WTC11 (cell line): Measurements from ENCODE around the gene COX8C. TPM values are rescaled to one million over a fixed set of nuclear protein-coding genes. Genes with fewer than 3 reads are reported as not detected.

Source experiments
- ATAC-seq: fragments of 200-7000 bp; cut with Tn5 transposase; 2 replicates; pipeline ENCODE4 v1.10.0; 2021; ENCODE audit warnings: mild to moderate bottlenecking, moderate library complexity
- CTCF ChIA-PET: fragments of 300-600 bp; sonication (Branson Sonifier 250); formaldehyde crosslinking; loops from one replicate; lab custom pipeline; 2021; ENCODE audit warnings: antibody characterized with exemption; lab: Charles Lee
- POLR2A ChIA-PET: fragments of 350-600 bp; sonication (Branson Sonifier 250); formaldehyde crosslinking; loops from one replicate; lab custom pipeline; 2021; ENCODE audit warnings: antibody characterized with exemption; lab: Charles Lee
- DNase-seq: peaks from one replicate; pipeline ENCODE4 v3.0.0; 2021; ENCODE audit warnings: low spot score
- H3K27ac Mint-ChIP-seq: 2 replicates; pipeline ENCODE4 v1.8.0; 2021; ENCODE audit warnings: mixed read lengths
- H3K27me3 Mint-ChIP-seq: 2 replicates; pipeline ENCODE4 v1.8.0; 2021; ENCODE audit warnings: low read depth, mild to moderate bottlenecking, moderate library complexity, mixed read lengths
- H3K36me3 Mint-ChIP-seq: 2 replicates; pipeline ENCODE4 v1.8.0; 2021; ENCODE audit warnings: mixed read lengths
- H3K4me1 Mint-ChIP-seq: 2 replicates; pipeline ENCODE4 v1.8.0; 2022; ENCODE audit warnings: mixed read lengths
- H3K4me3 Mint-ChIP-seq: 2 replicates; pipeline ENCODE4 v1.8.0; 2021; ENCODE audit warnings: mild to moderate bottlenecking, moderate library complexity, mixed read lengths
- H3K9me3 Mint-ChIP-seq: 2 replicates; pipeline ENCODE4 v1.8.0; 2021; ENCODE audit warnings: mixed read lengths
- ATF1 ChIP-seq: sonication (generic); formaldehyde crosslinking; IDR thresholded peaks from 2 replicates; pipeline ENCODE4 v1.8.1; 2023; ENCODE audit warnings: mild to moderate bottlenecking, moderate library complexity, missing genetic modification reagents
- CREB1 ChIP-seq: sonication (generic); formaldehyde crosslinking; IDR thresholded peaks from 2 replicates; pipeline ENCODE4 v1.8.0; 2023; ENCODE audit warnings: mild to moderate bottlenecking, missing genetic modification reagents
- ELF4 ChIP-seq: sonication (generic); formaldehyde crosslinking; IDR thresholded peaks from 2 replicates; pipeline ENCODE4 v1.8.1; 2022; ENCODE audit warnings: low read depth, mild to moderate bottlenecking, moderate library complexity, missing genetic modification reagents
- FOXK1 ChIP-seq: sonication (generic); formaldehyde crosslinking; IDR thresholded peaks from 2 replicates; pipeline ENCODE4 v1.8.0; 2022; ENCODE audit warnings: mild to moderate bottlenecking, moderate library complexity, missing genetic modification reagents
- GRHL2 ChIP-seq: fragments of 250-450 bp; sonication (Bioruptor Pico); IDR thresholded peaks from 2 replicates; pipeline ENCODE4 v1.8.0; 2022; ENCODE audit warnings: mild to moderate bottlenecking, moderate library complexity; ENCODE audit not compliant: insufficient replicate concordance, severe bottlenecking
- ZNF317 ChIP-seq: sonication (generic); formaldehyde crosslinking; IDR thresholded peaks from 2 replicates; pipeline ENCODE4 v1.8.1; 2023; ENCODE audit warnings: low read depth, mild to moderate bottlenecking, moderate library complexity, missing genetic modification reagents, borderline replicate concordance
- ZNF423 ChIP-seq: fragments of 250-450 bp; sonication (Bioruptor Pico); IDR thresholded peaks from 2 replicates; pipeline ENCODE4 v2.1.2; 2022; ENCODE audit warnings: mild to moderate bottlenecking, moderate library complexity
- total RNA-seq: library from RNA; stranded (reverse); gene quantifications from 3 replicates; pipeline ENCODE4 v1.2.3, GENCODE V29; 2021
- TF ChIP-seq, protein P1 (sequence below): fragments of 250-450 bp; sonication (Bioruptor Pico); IDR thresholded peaks from 2 replicates; pipeline ENCODE4 v1.9.0; 2021; ENCODE audit warnings: mild to moderate bottlenecking, borderline replicate concordance
- TF ChIP-seq, protein P2 (sequence below): sonication (generic); formaldehyde crosslinking; IDR thresholded peaks from 2 replicates; pipeline ENCODE4 v1.8.1; 2022; ENCODE audit warnings: mild to moderate bottlenecking, moderate library complexity, missing genetic modification reagents
- TF ChIP-seq, protein P3 (sequence below): sonication (generic); formaldehyde crosslinking; IDR thresholded peaks from 2 replicates; pipeline ENCODE4 v1.8.0; 2022; ENCODE audit warnings: mild to moderate bottlenecking, missing genetic modification reagents
- TF ChIP-seq, protein P4 (sequence below): sonication (generic); formaldehyde crosslinking; IDR thresholded peaks from 2 replicates; pipeline ENCODE4 v1.8.0; 2022; ENCODE audit warnings: missing genetic modification reagents
- TF ChIP-seq, protein P5 (sequence below): sonication (generic); formaldehyde crosslinking; IDR thresholded peaks from 2 replicates; pipeline ENCODE4 v1.8.0; 2023; ENCODE audit warnings: mild to moderate bottlenecking, missing genetic modification reagents
- TF ChIP-seq, protein P6 (sequence below): sonication (generic); formaldehyde crosslinking; IDR thresholded peaks from 2 replicates; pipeline ENCODE4 v1.8.1; 2023; ENCODE audit warnings: mild to moderate bottlenecking, missing genetic modification reagents
- TF ChIP-seq, protein P7 (sequence below): sonication (generic); formaldehyde crosslinking; IDR thresholded peaks from 2 replicates; pipeline ENCODE4 v1.8.0; 2022; ENCODE audit warnings: mild to moderate bottlenecking, missing genetic modification reagents
- TF ChIP-seq, protein P8 (sequence below): fragments of 250-450 bp; sonication (Bioruptor Pico); IDR thresholded peaks from 2 replicates; pipeline ENCODE4 v1.9.0; 2021; ENCODE audit warnings: mild to moderate bottlenecking

Gene COX8C
- total RNA-seq, 1 experiment from 2014 or later, result not detected

DNA sequence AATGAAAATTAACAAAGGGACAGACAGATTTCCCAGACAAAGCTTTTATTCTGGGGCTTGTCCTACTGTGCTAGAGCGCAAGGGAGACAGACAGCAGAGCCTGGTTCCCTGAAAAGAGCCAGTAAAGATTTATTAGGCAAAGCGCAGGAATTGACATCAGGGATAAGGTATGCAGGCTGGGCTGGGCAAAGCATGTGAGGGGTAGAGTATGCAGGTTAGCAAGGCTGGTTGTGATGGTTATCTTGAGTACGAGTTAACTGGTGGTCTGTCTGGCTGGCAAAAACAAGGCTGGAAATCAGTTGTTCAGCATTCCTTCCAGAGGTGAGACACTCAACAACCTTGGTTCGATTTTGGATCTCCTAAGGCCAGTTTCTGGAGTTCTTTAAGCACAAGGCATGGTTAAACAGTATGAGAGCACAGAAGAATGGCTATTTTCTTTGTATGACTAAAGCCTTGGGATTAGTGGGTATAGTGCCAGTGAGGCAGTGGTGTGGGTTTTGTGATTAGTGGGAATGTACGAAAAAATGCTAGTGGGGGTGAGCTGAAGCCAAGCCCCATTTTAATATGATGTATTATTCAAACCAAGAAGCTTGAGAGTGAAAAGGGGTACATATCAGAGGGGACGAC lies 45.0 kb upstream of the COX8C start (continued):
- TF ChIP-seq, protein P1, sequence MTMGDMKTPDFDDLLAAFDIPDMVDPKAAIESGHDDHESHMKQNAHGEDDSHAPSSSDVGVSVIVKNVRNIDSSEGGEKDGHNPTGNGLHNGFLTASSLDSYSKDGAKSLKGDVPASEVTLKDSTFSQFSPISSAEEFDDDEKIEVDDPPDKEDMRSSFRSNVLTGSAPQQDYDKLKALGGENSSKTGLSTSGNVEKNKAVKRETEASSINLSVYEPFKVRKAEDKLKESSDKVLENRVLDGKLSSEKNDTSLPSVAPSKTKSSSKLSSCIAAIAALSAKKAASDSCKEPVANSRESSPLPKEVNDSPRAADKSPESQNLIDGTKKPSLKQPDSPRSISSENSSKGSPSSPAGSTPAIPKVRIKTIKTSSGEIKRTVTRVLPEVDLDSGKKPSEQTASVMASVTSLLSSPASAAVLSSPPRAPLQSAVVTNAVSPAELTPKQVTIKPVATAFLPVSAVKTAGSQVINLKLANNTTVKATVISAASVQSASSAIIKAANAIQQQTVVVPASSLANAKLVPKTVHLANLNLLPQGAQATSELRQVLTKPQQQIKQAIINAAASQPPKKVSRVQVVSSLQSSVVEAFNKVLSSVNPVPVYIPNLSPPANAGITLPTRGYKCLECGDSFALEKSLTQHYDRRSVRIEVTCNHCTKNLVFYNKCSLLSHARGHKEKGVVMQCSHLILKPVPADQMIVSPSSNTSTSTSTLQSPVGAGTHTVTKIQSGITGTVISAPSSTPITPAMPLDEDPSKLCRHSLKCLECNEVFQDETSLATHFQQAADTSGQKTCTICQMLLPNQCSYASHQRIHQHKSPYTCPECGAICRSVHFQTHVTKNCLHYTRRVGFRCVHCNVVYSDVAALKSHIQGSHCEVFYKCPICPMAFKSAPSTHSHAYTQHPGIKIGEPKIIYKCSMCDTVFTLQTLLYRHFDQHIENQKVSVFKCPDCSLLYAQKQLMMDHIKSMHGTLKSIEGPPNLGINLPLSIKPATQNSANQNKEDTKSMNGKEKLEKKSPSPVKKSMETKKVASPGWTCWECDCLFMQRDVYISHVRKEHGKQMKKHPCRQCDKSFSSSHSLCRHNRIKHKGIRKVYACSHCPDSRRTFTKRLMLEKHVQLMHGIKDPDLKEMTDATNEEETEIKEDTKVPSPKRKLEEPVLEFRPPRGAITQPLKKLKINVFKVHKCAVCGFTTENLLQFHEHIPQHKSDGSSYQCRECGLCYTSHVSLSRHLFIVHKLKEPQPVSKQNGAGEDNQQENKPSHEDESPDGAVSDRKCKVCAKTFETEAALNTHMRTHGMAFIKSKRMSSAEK, result no peak
- TF ChIP-seq ELF4 (CRISPR knock-in tag) (no peak), ZNF423 (no peak)
- TF ChIP-seq, protein P2, sequence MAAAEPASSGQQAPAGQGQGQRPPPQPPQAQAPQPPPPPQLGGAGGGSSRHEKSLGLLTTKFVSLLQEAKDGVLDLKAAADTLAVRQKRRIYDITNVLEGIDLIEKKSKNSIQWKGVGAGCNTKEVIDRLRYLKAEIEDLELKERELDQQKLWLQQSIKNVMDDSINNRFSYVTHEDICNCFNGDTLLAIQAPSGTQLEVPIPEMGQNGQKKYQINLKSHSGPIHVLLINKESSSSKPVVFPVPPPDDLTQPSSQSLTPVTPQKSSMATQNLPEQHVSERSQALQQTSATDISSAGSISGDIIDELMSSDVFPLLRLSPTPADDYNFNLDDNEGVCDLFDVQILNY (CRISPR knock-in tag), result no peak

DNA sequence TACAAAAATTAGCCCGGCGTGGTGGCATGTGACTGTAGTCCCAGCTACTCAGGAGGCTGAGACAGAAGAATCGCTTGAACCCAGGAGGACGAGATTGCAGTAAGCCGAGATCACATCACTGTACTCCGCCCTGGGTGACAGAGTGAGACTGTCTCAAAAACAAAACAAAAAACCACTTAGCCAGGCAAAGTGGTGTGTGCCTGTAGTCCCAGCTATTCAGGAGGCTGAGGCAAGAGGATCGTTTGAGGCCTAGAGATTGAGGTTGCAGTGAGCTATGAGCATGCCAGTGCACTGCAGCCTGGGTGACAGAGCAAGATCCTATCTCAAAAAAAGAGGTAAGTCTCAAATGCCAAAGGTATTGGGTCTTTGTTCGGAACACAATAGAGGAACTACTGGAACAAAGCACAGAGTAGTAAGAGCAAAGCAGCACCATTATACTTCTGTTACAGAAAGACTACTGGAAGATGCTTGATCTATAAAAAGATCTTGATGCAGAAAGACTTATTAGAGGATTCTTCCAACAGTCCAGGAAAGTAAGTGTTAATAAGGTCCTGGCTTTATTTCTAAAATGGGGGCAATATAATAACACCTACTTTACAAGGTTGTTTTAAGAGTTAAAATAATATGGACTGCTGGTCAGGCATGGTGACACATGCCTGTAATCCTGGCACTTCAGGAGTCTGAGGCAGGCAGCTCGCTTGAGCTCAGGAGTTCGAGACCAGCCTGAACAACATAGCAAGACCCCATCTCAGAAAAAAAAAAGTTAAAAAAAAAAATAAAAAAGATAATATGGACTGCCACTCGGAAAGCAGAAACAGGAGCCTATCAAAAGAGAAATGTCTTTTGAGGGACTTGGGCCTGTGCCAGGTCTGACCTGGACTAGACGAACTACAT lies 44.0 kb upstream of the COX8C start:
- no peaks in the 10 kb centered on the region for H3K9me3 Mint-ChIP-seq
- DNase-seq (no peak), ATAC-seq (no peak)
- peak overlapping the region; percentile 59; the same call in 1 of the 2 replicates for H3K27ac Mint-ChIP-seq
- CTCF ChIA-PET, result interaction anchor here (0.8 kb wide), 1 partner anchor 34 kb away, joined by 3 read pairs; no protein-coding TSS in a partner anchor
- POLR2A ChIA-PET, result no interaction called here
- H3K36me3 Mint-ChIP-seq, result no peaks in the 10 kb centered on the region
- H3K27me3 Mint-ChIP-seq, result no peaks in the 10 kb centered on the region
- no peak overlapping the region for H3K4me3 Mint-ChIP-seq
- TF ChIP-seq GRHL2 (CRISPR knock-in tag) (no peak), ATF1 (CRISPR knock-in tag) (no peak), FOXK1 (CRISPR knock-in tag) (no peak), CREB1 (CRISPR knock-in tag) (no peak), ZNF317 (no peak)
- TF ChIP-seq, protein P3, sequence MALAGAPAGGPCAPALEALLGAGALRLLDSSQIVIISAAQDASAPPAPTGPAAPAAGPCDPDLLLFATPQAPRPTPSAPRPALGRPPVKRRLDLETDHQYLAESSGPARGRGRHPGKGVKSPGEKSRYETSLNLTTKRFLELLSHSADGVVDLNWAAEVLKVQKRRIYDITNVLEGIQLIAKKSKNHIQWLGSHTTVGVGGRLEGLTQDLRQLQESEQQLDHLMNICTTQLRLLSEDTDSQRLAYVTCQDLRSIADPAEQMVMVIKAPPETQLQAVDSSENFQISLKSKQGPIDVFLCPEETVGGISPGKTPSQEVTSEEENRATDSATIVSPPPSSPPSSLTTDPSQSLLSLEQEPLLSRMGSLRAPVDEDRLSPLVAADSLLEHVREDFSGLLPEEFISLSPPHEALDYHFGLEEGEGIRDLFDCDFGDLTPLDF, result no peak
- TF ChIP-seq, protein P4, sequence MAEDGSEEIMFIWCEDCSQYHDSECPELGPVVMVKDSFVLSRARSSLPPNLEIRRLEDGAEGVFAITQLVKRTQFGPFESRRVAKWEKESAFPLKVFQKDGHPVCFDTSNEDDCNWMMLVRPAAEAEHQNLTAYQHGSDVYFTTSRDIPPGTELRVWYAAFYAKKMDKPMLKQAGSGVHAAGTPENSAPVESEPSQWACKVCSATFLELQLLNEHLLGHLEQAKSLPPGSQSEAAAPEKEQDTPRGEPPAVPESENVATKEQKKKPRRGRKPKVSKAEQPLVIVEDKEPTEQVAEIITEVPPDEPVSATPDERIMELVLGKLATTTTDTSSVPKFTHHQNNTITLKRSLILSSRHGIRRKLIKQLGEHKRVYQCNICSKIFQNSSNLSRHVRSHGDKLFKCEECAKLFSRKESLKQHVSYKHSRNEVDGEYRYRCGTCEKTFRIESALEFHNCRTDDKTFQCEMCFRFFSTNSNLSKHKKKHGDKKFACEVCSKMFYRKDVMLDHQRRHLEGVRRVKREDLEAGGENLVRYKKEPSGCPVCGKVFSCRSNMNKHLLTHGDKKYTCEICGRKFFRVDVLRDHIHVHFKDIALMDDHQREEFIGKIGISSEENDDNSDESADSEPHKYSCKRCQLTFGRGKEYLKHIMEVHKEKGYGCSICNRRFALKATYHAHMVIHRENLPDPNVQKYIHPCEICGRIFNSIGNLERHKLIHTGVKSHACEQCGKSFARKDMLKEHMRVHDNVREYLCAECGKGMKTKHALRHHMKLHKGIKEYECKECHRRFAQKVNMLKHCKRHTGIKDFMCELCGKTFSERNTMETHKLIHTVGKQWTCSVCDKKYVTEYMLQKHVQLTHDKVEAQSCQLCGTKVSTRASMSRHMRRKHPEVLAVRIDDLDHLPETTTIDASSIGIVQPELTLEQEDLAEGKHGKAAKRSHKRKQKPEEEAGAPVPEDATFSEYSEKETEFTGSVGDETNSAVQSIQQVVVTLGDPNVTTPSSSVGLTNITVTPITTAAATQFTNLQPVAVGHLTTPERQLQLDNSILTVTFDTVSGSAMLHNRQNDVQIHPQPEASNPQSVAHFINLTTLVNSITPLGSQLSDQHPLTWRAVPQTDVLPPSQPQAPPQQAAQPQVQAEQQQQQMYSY (CRISPR knock-in tag), result no peak
- TF ChIP-seq, protein P5, sequence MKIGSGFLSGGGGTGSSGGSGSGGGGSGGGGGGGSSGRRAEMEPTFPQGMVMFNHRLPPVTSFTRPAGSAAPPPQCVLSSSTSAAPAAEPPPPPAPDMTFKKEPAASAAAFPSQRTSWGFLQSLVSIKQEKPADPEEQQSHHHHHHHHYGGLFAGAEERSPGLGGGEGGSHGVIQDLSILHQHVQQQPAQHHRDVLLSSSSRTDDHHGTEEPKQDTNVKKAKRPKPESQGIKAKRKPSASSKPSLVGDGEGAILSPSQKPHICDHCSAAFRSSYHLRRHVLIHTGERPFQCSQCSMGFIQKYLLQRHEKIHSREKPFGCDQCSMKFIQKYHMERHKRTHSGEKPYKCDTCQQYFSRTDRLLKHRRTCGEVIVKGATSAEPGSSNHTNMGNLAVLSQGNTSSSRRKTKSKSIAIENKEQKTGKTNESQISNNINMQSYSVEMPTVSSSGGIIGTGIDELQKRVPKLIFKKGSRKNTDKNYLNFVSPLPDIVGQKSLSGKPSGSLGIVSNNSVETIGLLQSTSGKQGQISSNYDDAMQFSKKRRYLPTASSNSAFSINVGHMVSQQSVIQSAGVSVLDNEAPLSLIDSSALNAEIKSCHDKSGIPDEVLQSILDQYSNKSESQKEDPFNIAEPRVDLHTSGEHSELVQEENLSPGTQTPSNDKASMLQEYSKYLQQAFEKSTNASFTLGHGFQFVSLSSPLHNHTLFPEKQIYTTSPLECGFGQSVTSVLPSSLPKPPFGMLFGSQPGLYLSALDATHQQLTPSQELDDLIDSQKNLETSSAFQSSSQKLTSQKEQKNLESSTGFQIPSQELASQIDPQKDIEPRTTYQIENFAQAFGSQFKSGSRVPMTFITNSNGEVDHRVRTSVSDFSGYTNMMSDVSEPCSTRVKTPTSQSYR (CRISPR knock-in tag), result no peak
- TF ChIP-seq, protein P6, sequence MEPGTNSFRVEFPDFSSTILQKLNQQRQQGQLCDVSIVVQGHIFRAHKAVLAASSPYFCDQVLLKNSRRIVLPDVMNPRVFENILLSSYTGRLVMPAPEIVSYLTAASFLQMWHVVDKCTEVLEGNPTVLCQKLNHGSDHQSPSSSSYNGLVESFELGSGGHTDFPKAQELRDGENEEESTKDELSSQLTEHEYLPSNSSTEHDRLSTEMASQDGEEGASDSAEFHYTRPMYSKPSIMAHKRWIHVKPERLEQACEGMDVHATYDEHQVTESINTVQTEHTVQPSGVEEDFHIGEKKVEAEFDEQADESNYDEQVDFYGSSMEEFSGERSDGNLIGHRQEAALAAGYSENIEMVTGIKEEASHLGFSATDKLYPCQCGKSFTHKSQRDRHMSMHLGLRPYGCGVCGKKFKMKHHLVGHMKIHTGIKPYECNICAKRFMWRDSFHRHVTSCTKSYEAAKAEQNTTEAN (CRISPR knock-in tag), result no peak
- TF ChIP-seq, protein P7, sequence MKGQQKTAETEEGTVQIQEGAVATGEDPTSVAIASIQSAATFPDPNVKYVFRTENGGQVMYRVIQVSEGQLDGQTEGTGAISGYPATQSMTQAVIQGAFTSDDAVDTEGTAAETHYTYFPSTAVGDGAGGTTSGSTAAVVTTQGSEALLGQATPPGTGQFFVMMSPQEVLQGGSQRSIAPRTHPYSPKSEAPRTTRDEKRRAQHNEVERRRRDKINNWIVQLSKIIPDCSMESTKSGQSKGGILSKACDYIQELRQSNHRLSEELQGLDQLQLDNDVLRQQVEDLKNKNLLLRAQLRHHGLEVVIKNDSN (CRISPR knock-in tag), result no peak
- TF ChIP-seq, protein P8, sequence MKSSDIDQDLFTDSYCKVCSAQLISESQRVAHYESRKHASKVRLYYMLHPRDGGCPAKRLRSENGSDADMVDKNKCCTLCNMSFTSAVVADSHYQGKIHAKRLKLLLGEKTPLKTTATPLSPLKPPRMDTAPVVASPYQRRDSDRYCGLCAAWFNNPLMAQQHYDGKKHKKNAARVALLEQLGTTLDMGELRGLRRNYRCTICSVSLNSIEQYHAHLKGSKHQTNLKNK (CRISPR knock-in tag), result no peak
- peaks cover 51% of the 10 kb centered on the region for H3K4me1 Mint-ChIP-seq
